NCI-H2029 (cell line): Measurements from ENCODE around the gene TGIF2LY.
"Not testable (repeated sequence)": the region's sequence is repeated elsewhere in the genome, so short reads cannot be mapped to it uniquely, and the experiment has no call there.

Experiments used
- DNase-seq: peaks from one replicate; lab custom pipeline; 2025; lab: John Stamatoyannopoulos, UW

TGIF2LY gene

DNA sequence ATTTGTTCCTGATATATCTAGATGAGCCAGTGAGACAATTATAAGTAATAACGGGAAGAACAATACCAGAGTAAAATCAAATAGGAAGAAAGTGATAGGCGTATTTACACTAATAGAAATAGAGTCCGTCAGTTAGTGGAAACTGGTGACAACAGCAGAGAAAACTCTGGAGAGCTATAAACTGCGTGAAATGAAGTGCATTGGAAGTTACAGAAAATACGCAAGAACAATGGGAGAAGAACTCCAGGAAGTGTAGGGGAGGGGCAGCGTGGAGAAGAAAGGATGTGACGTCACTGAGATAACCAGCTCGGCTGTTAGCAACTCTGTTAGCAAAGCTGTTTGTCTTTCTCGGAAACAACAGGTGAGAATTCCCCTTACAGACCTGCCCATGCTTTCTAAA is at the start of gene TGIF2LY:
Gene TGIF2LY (plus strand): TSS at position 301 of the 400 bp plus-strand sequence. CDS start 178 bp downstream, outside the sequence.
- DNase-seq: not testable (repeated sequence)
